ENCODE results near the gene TNPO3. TPM values are rescaled to one million over a fixed set of nuclear protein-coding genes. Genes with fewer than 3 reads are reported as not detected.

The TNPO3 gene
- total and polyA plus RNA-seq, 2 donors from 2014 or later, result 20.1 to 35.7 TPM

GRCh38 chr7:128938544-128939074 lies 116.3 kb downstream of the TNPO3 start:
- no peak for FAIRE-seq
- no peak overlapping the region for H3K27ac ChIP-seq (ENCODE audit: low read depth in 2 of 2, low read length in 2 of 2)
- intact Hi-C loops (cut with DNase I), result no loop called here
- H3K36me3 ChIP-seq (ENCODE audit: control insufficient read depth in 2 of 3, insufficient read depth in 3 of 3, low read length in 3 of 3), result no peaks in the 10 kb centered on the region
- H3K9me3 ChIP-seq (ENCODE audit: control insufficient read depth in 2 of 3, insufficient read depth in 1 of 3, low read length in 3 of 3), result no peaks in the 10 kb centered on the region
- no peak for TF ChIP-seq CTCF (IDR thresholded peaks at IDR 0.05; ENCODE audit: borderline replicate concordance, extremely low read depth, insufficient read depth)
- peaks cover 0 to 14% (median 9%) of the 10 kb centered on the region in 3 donors for H3K4me1 ChIP-seq (ENCODE audit: control insufficient read depth in 2 of 3, insufficient read depth in 2 of 3, low read depth in 1 of 3, low read length in 3 of 3)
- H3K27me3 ChIP-seq (ENCODE audit: control insufficient read depth, insufficient read depth, low read length), result peaks cover 2% of the 10 kb centered on the region
- peak overlapping the region in 2 of 3 donors; percentile 11 to 65 for H3K9ac ChIP-seq (ENCODE audit: low read length in 3 of 3)
- peak in 1 of 5 donors; percentile 29 for DNase-seq
- H3K4me3 ChIP-seq (ENCODE audit: low read length in 3 of 3), result peak overlapping the region; percentile 16 to 72 (median 41)

GRCh38 chr7:128937647-128938543 lies 117.0 kb downstream of the TNPO3 start, which contains the start of gene IRF5:
Gene IRF5, plus strand, starts transcription at chr7:128937927. Its CDS starts 4,155 bp downstream, at chr7:128942082.
- peak within 1 kb of the TSS in 2 of 3 donors; percentile 11 to 65 for H3K9ac ChIP-seq (ENCODE audit: low read length in 3 of 3)

GRCh38 chr7:128937271-128937646 lies 117.7 kb downstream of the TNPO3 start:
- no peak for TF ChIP-seq CTCF (IDR thresholded peaks at IDR 0.05; ENCODE audit: borderline replicate concordance, extremely low read depth, insufficient read depth)
- DNase-seq (peak in 1 of 5 donors; percentile 8), FAIRE-seq (no peak)
- Histone ChIP-seq H3K4me1 (ENCODE audit: control insufficient read depth in 2 of 3, insufficient read depth in 2 of 3, low read depth in 1 of 3, low read length in 3 of 3) (peaks cover 0 to 16% (median 9%) of the 10 kb centered on the region in 3 donors), H3K36me3 (ENCODE audit: control insufficient read depth in 2 of 3, insufficient read depth in 3 of 3, low read length in 3 of 3) (no peaks in the 10 kb centered on the region), H3K9ac (ENCODE audit: low read length in 3 of 3) (peak overlapping the region in 1 of 3 donors; percentile 65), H3K27ac (ENCODE audit: low read depth in 2 of 2, low read length in 2 of 2) (peak overlapping the region; percentile 63 to 78), H3K4me3 (ENCODE audit: low read length in 3 of 3) (peak overlapping the region in 1 of 3 donors; percentile 72), H3K27me3 (ENCODE audit: control insufficient read depth, insufficient read depth, low read length) (peaks cover 2% of the 10 kb centered on the region), H3K9me3 (ENCODE audit: control insufficient read depth in 2 of 3, insufficient read depth in 1 of 3, low read length in 3 of 3) (no peaks in the 10 kb centered on the region)
- intact Hi-C loops (cut with DNase I), result no loop called here

More at GRCh38 chr7:128937647-128938543, 117.0 kb downstream of the TNPO3 start, which contains the start of gene IRF5:
- H3K27ac ChIP-seq (ENCODE audit: low read depth in 2 of 2, low read length in 2 of 2), result peak within 1 kb of the TSS; percentile 63 to 78
- peaks cover 0 to 16% (median 9%) of the 10 kb centered on the region in 3 donors for H3K4me1 ChIP-seq (ENCODE audit: control insufficient read depth in 2 of 3, insufficient read depth in 2 of 3, low read depth in 1 of 3, low read length in 3 of 3)
- intact Hi-C loops (cut with DNase I), result no loop called here
- peak within 1 kb of the TSS; percentile 16 to 72 (median 41) for H3K4me3 ChIP-seq (ENCODE audit: low read length in 3 of 3)
- H3K9me3 ChIP-seq (ENCODE audit: control insufficient read depth in 2 of 3, insufficient read depth in 1 of 3, low read length in 3 of 3), result no peaks in the 10 kb centered on the region
- peaks cover 2% of the 10 kb centered on the region for H3K27me3 ChIP-seq (ENCODE audit: control insufficient read depth, insufficient read depth, low read length)
- TF ChIP-seq CTCF (IDR thresholded peaks at IDR 0.05; ENCODE audit: borderline replicate concordance, extremely low read depth, insufficient read depth), result no peak
- DNase-seq (peak in 4 of 5 donors; percentile 40 to 88 (median 56)), FAIRE-seq (no peak)
- no peaks in the 10 kb centered on the region for H3K36me3 ChIP-seq (ENCODE audit: control insufficient read depth in 2 of 3, insufficient read depth in 3 of 3, low read length in 3 of 3)
